Activated CD4-positive, alpha-beta T cell treated with anti-CD3 and anti-CD28 coated beads, Interleukin-2, amount 50 U/mL, for 24 hours (primary cell): ENCODE measurements around the gene ABCC1.
A peak's percentile ranks its signal among the peaks of the same experiment; 100 is the strongest.

Source experiments
- DNase-seq, 2 donors: peaks; one replicate each; pipeline ENCODE4 v3.0.0-alpha.2; 2020; ENCODE audit warnings: low read depth in 1 of 2, low spot score in 1 of 2

Gene ABCC1

DNA sequence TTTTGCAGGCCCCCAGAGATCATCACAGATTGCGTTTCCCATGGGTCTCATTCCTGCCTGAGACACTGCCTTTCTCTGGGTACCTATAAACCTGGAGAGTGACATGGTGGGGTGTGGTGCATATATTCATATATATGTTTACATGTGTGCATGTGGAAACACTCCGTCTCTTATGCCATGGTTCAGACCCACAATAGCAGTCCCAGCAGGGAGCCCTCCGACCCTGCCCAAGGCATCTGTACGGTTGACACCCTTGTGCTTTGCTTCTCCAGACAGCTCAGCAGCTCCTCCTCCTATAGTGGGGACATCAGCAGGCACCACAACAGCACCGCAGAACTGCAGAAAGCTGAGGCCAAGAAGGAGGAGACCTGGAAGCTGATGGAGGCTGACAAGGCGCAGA is 157.1 kb downstream of the ABCC1 start:
- DNase-seq = no peak

DNA sequence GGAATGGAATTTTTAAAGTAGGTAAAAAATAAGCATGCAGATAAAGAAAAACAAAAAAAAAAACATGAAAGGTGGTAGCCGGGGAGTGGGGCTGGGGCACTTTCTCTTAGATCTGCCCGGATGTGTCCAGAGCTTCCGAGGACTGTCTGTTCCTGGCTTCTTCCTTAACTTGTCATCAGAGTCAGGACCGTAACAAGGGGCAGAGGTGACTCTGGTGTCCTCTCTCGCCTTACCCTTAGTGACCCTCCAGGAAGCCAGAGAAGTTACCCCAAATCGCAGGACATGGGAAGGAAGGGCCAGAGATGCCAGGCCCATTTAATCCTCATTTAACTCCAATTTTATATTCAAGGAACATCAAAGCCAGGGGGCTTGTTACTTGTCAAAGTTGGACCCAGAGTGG is 158.4 kb downstream of the ABCC1 start:
- DNase-seq = no peak

DNA sequence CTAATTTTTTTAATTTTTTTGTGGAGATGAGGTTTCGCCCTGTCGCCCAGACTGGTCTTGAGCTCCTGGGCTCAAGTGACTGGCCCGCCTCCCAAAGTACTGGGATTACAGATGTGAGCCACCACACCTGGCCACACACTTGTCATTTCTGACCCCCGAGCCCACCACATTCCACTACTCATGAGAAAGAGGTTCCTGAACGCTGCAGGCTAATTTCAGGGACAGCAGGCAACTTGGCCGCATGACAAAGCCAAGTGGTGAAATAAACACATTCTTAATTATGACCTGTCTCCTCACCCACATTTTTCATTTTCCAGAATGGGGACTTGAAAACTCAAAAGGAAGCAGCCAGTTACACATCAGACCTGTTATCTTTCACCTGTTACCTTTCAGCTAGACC is 159.3 kb downstream of the ABCC1 start:
- no peak for DNase-seq

DNA sequence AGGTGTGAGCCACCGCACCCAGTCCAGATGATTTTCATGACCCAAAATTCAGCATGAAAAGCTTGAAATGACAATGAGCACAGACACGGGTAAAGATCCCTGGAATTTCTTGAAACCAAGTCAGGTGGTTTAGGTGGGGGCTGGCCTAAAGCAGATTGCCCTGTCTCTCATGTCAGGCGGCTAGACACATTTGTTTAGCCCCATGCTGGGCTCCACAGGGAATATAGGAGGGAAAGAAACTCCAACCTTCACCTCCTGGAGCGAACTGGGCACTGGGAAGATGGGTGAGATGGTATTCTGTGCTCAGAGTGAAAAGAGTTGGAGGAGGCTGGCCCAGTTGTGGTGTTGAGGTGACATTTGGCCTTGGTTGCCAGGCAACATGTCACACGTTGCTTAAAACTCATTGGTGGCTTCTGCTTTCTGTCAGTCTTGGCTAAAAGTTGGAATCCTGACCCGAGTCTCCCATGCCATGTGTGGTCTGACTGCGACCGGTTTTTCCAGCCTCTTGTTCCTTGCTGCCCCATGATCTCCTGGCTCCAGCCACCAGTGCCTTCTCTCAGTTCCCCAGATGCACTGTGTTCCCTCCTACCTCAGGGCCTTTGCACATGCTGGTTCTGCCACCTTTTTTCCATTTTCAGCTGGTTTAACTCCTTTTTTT is 160.2 kb downstream of the ABCC1 start:
- DNase-seq = no peak

DNA sequence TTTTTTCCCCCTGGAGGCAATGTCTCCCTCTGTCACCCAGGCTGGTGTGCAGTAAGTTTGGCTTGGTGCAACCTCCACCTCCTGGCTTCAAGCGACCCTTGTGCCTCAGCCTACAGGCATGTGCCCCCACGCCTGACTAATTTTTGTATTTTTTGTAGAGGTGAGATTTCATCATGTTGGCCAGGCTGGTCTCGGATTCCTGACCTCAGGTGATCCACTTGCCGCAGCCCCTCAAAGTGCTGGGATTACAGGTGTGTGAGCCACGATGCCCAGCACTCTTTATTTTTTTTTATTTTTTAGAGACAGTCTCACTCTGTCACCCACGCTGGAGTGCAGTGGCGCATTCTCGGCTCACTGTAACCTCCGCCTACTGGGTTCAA is 160.7 kb downstream of the ABCC1 start:
- DNase-seq = no peak

DNA sequence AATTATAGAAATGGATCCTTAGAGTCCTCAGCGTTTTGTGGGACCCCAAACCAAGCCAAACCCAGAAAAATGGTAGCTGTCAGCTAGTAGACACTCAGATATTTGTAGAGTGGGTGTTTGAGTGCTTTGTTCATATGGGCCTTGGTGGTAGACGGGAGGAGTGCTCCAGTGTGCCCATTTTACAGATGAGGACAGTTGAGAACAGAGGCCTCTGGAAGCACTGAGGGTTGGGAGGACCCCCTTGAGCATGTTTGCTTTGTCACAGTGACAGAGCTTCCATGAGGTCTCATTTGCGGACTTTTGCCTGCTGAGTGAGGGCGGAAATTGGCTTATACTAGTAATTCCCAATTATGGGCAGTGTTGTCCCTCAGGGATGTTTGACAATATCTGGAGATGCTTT is 162.2 kb downstream of the ABCC1 start:
- no peak for DNase-seq

DNA sequence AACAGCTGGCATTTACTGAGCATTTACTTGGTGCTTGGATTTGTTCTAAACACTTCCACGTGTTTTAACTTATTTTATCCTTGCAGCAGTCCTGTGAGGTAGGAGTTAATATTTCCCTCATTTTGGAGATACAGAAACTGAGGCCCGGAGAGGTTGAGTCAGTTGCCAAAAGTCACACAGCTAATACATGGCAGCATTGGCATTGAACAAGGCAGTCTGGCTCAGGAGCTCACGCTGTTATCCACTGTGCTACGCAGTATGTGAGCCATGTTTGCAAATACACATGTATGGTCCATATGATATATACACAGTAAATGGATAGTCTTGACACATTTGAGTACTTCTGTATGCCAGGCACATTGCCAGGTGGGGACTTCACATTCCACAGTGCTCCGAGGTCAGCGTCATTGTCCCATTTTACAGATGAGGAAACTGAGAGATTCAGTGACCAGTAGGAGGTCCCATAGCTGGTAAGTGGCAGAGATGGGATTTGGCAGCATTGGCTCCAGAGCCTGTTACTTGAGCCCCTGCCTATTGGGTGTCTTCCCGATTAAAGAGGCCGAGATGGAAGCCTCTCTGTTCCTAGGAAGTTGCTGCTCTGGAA is 163.1 kb downstream of the ABCC1 start:
- no peak for DNase-seq

DNA sequence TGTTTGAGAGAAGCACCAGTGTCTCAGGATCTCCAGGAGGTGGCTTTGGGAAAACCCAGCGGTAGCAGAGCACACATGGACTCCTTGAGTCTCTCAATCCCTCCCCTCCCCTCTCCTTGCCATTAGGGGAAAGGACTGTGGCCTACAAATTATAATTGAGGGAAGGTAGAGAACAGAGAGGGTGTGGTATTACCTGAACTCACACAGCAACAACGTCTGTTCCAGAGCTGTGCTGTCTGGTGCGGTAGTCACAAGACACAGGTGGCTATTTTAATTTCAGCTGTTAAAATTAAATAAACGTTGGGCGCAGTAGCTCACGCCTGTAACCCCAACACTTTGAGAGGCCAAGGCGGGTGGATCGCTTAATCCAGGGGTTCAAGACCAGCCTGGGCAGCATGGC is 163.7 kb downstream of the ABCC1 start:
- no peak for DNase-seq

DNA sequence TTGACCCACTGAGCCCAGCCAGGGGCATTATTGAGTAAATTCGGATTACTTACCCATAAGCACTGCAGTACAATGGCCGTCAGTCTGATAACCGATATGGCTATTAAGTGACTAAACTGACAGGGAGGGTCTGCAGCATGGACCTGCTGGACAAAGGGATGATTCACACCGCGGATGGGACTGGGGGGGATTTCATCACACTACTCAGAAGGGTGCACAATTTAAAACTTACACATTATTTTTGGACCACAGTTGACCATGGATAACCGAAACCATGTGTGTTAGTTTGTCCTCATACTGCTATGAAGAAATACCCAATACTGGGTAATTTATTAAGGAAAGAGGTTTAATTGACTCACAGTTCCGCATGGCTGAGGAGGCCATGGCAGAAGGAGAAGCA is 167.4 kb downstream of the ABCC1 start:
- no peak for DNase-seq

DNA sequence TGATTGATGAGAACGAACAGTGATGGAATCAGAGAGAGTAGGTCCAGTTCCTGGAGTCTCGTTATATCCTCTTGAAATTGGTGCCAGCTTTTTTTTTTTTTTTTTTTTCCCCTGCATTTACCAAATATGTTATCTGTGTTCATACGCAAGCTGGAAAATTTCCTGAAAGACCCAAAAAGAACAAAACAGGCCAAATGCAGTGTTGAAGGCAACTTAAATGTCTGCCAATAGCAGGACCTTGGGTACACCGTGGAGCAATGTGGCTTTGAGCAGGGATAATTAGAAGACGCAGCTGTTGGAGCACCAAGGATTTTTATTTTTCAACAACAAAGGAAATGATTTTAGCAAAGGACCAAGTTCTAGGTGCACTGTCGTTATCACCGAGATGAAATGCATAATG is 168.9 kb downstream of the ABCC1 start:
- no peak for DNase-seq

DNA sequence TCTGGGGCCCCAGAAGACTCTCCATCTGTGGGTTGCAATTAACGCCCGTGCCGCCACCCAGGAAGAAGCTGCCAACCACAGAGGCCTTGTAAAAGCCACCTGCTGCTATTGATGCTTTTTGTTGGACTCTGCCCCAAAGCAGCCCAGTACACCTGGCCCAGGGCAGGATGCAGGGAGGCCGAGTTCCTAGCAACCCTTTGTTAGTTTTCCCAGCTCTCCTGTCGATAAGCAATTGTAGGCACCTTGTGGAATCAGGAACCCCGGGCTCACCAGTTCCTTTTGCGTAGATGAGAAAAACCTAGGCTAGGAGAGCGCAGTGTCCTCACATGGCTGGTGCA is 170.6 kb downstream of the ABCC1 start:
- no peak for DNase-seq

DNA sequence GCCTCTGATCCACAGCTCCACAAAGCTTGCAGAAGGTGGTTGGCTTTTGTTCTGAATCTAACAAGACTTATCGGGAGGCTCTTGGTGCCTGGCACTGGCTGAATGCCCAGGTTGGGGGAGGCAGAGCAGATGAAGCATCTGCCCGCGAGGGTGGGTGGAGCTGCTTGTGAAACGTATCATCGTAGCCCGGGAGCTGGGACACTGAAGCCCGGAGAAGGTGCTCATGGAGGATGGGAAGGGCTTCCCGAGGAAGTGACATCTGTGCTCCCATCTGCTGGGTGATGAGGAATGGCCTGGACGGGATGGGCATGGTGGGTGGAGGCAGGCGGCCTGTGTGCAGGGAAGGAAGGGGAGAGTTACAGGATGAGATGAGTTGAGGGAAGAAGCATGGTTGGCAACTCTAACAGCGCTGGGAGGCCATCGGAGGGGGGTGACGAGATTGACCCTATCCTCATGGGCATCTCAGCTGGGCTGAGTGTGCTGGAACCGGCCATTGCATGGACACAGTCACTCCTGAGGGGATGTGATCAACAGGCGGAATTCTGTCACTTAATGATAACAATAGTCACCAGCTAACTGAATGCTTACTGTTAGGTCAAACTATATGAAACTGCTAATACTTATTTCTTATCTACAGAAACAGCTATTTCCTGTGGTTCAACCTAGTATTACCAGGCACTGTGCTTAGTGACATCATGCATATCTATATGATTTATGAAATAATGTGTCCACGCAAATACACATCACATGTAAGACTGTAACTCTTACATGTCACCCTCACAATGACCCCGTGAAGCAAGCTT is 171.2 kb downstream of the ABCC1 start:
- no peak for DNase-seq

DNA sequence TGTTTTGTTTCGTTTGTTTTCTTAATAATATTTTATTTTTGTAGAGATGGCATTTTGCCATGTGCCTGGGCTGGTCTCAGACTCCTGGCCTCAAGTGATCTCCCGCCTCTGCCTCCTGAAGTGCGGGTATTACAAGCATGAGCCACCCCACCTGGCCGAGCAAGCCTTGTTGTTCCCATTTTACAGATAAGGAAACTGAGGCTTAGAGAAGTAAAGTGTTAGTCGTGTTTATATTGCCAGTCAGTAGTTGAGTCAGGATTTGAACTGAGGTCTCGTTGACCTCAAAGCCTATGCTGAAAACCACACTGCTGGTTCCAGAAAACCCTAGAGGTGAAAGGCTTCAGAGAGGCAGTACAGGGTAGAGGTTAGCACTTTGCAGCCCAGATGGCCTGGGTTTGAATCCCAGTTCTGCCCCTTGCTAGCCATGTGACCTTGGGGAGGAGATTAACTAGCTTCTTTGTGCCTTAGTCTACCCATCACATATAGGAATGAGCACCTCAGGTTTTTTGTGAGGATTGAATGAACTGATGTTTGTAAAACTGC is 171.8 kb downstream of the ABCC1 start:
- no peak for DNase-seq

DNA sequence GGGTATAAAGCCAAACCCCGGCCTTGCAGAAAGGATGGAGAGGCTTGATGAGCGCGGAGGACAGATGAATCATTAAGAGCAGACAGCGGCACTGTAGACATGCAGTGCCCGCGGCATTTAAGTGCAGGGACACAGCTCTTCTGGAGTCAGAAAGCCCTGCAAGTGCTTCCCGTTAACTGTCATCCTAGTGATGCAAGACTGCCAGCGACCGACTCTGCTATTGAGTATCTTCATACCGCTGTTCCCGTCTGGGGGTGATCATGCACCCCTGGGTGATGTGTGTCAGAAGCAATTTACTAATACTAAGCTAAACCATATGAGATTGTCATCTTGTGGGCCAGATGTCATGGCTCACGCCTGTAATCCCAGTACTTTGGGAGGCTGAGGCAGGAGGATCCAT is 172.8 kb downstream of the ABCC1 start:
- DNase-seq = no peak

DNA sequence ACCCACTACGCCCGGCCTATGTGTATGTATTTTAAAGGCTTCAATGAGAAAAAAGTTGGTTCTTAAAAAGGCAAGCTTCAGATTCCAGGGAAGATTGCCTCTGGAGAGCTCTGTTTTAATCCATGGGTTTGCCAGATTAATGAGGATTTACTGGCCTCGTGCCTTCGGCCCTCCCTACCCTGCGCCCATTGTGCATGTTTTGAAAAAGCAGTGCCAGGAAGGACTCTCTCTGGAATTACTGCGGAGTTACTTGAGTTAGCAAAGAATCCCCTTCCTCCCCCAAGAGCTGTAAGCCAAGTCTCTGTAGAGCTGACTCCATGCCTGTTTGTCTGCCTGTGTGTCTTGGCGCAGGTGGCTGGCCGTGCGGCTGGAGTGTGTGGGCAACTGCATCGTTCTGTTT is 175.0 kb downstream of the ABCC1 start:
- no peak for DNase-seq

DNA sequence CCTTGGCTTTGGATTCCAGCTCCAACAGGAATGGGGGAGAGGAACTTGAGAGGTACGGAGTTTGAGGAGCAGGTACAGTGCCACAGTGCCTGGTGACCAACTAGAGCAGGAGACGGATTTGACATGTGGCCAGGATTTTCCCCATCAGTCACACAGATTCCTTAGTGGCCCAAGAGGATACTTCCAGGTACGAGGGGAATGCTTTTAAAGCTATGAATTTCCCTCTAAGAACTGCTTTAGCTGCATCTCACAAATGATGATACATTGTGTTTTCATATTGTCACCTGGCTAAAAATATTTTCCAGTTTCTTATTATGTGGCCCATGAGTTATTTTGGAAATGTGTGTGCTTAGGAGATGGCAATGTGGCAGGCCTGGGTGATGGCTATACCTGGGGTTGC is 175.6 kb downstream of the ABCC1 start:
- DNase-seq = no peak

DNA sequence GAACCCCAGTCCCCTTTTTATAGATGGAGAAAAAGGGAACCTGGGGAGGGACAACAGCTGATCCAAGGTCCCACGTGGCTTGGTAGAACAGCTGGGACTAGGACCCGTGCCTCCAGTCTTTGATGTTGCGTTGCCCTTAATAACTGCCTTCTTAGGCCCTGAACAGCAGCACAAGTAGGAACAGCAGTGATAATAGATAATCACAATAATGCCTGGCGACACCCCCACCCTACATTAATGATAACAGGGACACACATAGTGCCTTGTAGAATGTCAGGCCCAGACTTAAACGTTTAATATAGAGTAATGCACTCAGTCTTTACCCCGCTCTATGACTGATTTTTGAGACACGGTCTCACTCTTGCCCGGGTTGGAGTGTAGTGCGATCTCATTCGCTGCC is 177.5 kb downstream of the ABCC1 start:
- DNase-seq = no peak

DNA sequence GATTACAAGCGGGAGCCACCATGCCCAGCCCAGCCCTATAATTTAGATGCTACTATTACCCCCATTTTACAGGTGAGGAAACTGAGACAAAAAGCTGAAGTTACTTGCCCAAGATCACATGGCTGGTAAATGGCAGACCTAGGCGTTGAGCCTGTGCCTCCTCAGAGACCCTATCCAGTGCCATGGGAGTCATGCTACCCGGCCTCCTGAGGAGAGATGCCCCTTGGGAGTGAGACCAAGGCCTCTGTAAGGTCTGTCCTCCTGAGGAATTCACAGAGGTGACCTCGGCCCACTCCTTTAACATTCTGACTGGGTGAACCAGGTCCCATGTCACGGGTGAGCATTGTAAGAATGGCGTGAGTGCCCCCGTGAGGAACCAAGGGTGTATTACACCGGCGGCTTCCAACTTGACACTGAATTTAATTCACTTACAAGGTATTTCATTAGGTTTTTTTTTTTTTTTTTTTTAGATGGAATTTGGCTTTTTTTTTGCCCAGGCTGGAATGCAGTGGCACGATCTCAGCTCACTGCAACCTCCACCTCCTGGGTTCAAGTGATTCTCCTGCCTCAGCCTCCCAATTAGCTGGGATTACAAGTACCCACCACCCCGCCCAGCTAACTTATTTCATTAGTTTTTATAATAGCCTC is 178.2 kb downstream of the ABCC1 start:
- DNase-seq = peak; percentile 53 to 54

DNA sequence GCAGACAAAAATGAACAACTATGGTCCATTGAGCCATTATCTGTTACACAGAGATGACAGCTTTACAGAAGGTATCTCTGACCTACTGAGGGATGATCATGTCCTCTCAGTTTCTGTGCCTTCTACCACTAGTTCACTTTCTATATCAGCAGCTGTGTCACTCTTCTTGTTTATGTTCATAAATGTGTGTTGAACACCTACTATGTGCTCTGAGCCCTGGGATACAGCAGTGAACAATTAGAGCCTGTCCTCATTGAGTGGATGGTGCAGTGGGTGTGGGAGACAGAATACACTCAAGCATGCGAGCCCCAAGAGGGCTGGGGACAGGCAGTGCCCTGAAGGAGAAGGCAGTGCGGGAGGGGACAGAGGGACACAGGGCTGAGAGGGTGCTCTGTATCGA is 181.8 kb downstream of the ABCC1 start:
- DNase-seq = no peak

DNA sequence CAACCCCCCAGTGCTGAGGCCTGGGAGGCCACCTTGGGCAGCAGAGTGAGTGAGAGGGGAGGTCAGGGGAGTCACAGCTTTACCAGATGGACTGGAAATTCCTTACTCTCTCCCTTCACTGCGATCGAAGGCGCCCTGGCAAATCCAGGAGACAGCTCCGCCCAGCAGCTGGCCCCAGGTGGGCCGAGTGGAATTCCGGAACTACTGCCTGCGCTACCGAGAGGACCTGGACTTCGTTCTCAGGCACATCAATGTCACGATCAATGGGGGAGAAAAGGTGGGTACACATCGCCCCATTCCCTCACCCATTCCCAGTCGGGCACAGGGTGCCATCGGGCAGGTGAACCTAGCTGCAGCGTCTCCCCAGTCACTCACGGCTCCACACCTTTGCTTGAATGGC is 182.2 kb downstream of the ABCC1 start:
- no peak for DNase-seq

DNA sequence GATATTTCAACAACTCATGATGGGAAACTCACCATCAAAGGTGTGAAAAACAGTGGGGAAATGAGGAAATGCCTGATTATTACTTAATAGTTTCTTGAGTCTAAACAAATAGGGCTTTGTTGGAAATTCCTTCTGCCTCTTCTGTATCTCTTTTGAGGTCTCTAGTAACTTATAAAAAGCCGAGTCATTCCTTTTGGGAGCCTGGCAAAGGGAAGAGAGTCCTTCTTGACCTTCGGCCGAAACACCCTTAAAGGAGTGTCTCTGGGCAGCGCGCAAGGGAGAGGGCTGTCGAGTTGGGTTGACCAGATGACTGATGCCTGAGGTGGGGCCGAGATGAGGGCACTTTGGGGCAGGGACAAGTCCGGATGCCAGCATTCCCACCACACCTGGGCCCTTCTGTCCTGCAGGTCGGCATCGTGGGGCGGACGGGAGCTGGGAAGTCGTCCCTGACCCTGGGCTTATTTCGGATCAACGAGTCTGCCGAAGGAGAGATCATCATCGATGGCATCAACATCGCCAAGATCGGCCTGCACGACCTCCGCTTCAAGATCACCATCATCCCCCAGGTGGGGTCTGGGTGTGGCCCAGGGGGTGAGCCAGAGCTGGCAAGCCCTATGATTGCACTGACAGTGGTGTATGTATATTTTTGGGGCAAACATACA is 184.7 kb downstream of the ABCC1 start:
- no peak for DNase-seq
